Gastroesophageal sphincter (tissue), 4 donors: ENCODE results near the gene TULP3. TPM values are rescaled to one million over a fixed set of nuclear protein-coding genes. Genes with fewer than 3 reads are reported as not detected.

Experiments
- ATAC-seq: fragments of 150-250 bp; one replicate; pipeline ENCODE4 v1.9.1; 2016; ENCODE audit warnings: mild to moderate bottlenecking, moderate library complexity
- H3K27ac ChIP-seq, 4 donors: fragments of 200-600 bp; sonication (generic) in 3 of 4; 1 replicate in 3 of 4; 2 replicates in 1 of 4; pipeline ENCODE4 v1.5.1; 2016 to 2019
- H3K27me3 ChIP-seq: fragments of 200-600 bp; sonication (generic); one replicate; pipeline ENCODE4 v1.5.1; 2019
- H3K36me3 ChIP-seq, 2 donors: fragments of 200-600 bp; sonication (generic); one replicate each; pipeline ENCODE4 v1.5.1; 2019; ENCODE audit warnings: control low read depth in 1 of 2
- H3K4me1 ChIP-seq, 3 donors: fragments of 200-600 bp; sonication (generic); 1 replicate in 2 of 3; 2 replicates in 1 of 3; pipeline ENCODE4 v1.5.1; 2016 to 2019; ENCODE audit warnings: control low read depth in 2 of 3
- H3K4me3 ChIP-seq, 2 donors: fragments of 200-600 bp; sonication (generic); one replicate each; pipeline ENCODE4 v1.5.1; 2019; ENCODE audit warnings: mild to moderate bottlenecking in 1 of 2, moderate library complexity in 1 of 2
- H3K9me3 ChIP-seq, 3 donors: fragments of 200-600 bp; sonication (generic); one replicate each; pipeline ENCODE4 v1.5.1; 2017 to 2019; ENCODE audit warnings: control low read depth in 2 of 3
- CTCF ChIP-seq, 4 experiments: fragments of 200-600 bp in 2 of 4; fragments of 450-650 bp in 2 of 4; sonication (generic) in 1 of 4; IDR thresholded peaks; one replicate each; pipeline ENCODE4 v1.5.1; 2017 to 2019; ENCODE audit warnings: antibody characterized with exemption in 4 of 4, mild to moderate bottlenecking in 2 of 4, moderate library complexity in 2 of 4
- EP300 ChIP-seq: sonication (generic); formaldehyde crosslinking; IDR thresholded peaks from one replicate; pipeline ENCODE4 v1.6.1; 2017; ENCODE audit warnings: antibody characterized with exemption, mild to moderate bottlenecking
- POLR2A ChIP-seq, 2 donors: fragments of 450-650 bp; IDR thresholded peaks; one replicate each; pipeline ENCODE4 v1.6.1; 2017; ENCODE audit warnings: antibody characterized with exemption in 2 of 2, mild to moderate bottlenecking in 2 of 2, moderate library complexity in 1 of 2
- POLR2AphosphoS5 ChIP-seq: sonication (generic); formaldehyde crosslinking; IDR thresholded peaks from one replicate; pipeline ENCODE4 v1.6.1; 2017; ENCODE audit warnings: antibody characterized with exemption
- WGBS, 2 donors: methylation state at CpG; one replicate each; pipeline ENCODE4 v1.1.5; 2018; ENCODE audit warnings: low coverage in 1 of 2; 5-methylcytosine and 5-hydroxymethylcytosine counted together
- total RNA-seq, 4 donors: library from RNA; depleted of rRNA; stranded (reverse); fragments of >200 nt; gene quantifications; one replicate each; pipeline ENCODE4 v1.1.0, GENCODE V29; 2016

Gene TULP3
- total RNA-seq, 4 donors from 2014 or later = 25.2 to 41.4 (median 25.7) TPM

GRCh38 chr12:2856051-2856450 lies 34.6 kb upstream of the TULP3 start:
- ATAC-seq = no peak
- Histone ChIP-seq H3K36me3 (peaks cover 0 to 22% of the 10 kb centered on the region in 2 donors), H3K27ac (no peak overlapping the region), H3K4me3 (no peak overlapping the region), H3K27me3 (no peaks in the 10 kb centered on the region), H3K9me3 (no peaks in the 10 kb centered on the region), H3K4me1 (peaks cover 0 to 7% (median 0%) of the 10 kb centered on the region in 3 donors)
- 95 to 100% methylated on average over 1 to 3 of the region's 3 CpGs for WGBS, 2 donors
- no peak for TF ChIP-seq POLR2A (IDR thresholded peaks at IDR 0.05)

- ATAC-seq = no peak
- WGBS, 2 donors = 93% methylated on average over 2 of the region's 3 CpGs; no CpG with 5 or more reads in 1 of the 2 donors
- Histone ChIP-seq H3K4me1 (peaks cover 0 to 7% (median 0%) of the 10 kb centered on the region in 3 donors), H3K27ac (no peak within 1 kb of the TSS), H3K4me3 (no peak within 1 kb of the TSS), H3K9me3 (no peaks in the 10 kb centered on the region), H3K27me3 (no peaks in the 10 kb centered on the region), H3K36me3 (peaks cover 0 to 22% of the 10 kb centered on the region in 2 donors)
- no peak for TF ChIP-seq EP300
- no peak for TF ChIP-seq POLR2A (IDR thresholded peaks at IDR 0.05)
- TF ChIP-seq CTCF (IDR thresholded peaks at IDR 0.05) = no peak
Observed at GRCh38 chr12:2857021-2857431, 33.7 kb upstream of the TULP3 start, which contains the start of gene TEX52. TSS of gene TEX52 (minus strand) at chr12:2857039. CDS start at chr12:2857026, 13 bp downstream.

GRCh38 chr12:2857576-2857975 lies 33.1 kb upstream of the TULP3 start:
- H3K27me3 ChIP-seq = no peaks in the 10 kb centered on the region
- no CpG with 5 or more reads among the region's 7 CpGs for WGBS, 2 donors
- H3K4me3 ChIP-seq = no peak overlapping the region
- H3K27ac ChIP-seq = no peak overlapping the region
- H3K9me3 ChIP-seq = no peaks in the 10 kb centered on the region
- peaks cover 0 to 22% of the 10 kb centered on the region in 2 donors for H3K36me3 ChIP-seq
- ATAC-seq = no peak
- H3K4me1 ChIP-seq = peaks cover 0 to 7% (median 0%) of the 10 kb centered on the region in 3 donors
- TF ChIP-seq EP300 (no peak), POLR2AphosphoS5 (no peak), CTCF (IDR thresholded peaks at IDR 0.05) (no peak), POLR2A (IDR thresholded peaks at IDR 0.05) (no peak)

- Histone ChIP-seq H3K4me3 (no peak overlapping the region), H3K36me3 (peaks cover 0 to 22% of the 10 kb centered on the region in 2 donors), H3K4me1 (peaks cover 0 to 7% (median 0%) of the 10 kb centered on the region in 3 donors), H3K9me3 (no peaks in the 10 kb centered on the region), H3K27me3 (no peaks in the 10 kb centered on the region), H3K27ac (peak overlapping the region in 2 of 4 donors; percentile 5 to 26)
- ATAC-seq = no peak
- TF ChIP-seq POLR2A (IDR thresholded peaks at IDR 0.05) (no peak), CTCF (IDR thresholded peaks at IDR 0.05) (no peak), EP300 (no peak), POLR2AphosphoS5 (no peak)
- WGBS, 2 donors = no CpG with 5 or more reads among the region's 2 CpGs
Observed at GRCh38 chr12:2858334-2858733, 32.4 kb upstream of the TULP3 start.

- peaks cover 0 to under 1% (median 0%) of the 10 kb centered on the region in 3 donors for H3K4me1 ChIP-seq
- peaks cover 0 to 22% of the 10 kb centered on the region in 2 donors for H3K36me3 ChIP-seq
- H3K4me3 ChIP-seq = no peak overlapping the region
- no peaks in the 10 kb centered on the region for H3K27me3 ChIP-seq
- TF ChIP-seq EP300 (no peak), POLR2A (IDR thresholded peaks at IDR 0.05) (no peak), POLR2AphosphoS5 (no peak), CTCF (IDR thresholded peaks at IDR 0.05) (no peak)
- no peaks in the 10 kb centered on the region for H3K9me3 ChIP-seq
- peak overlapping the region in 3 of 4 donors; percentile 5 to 51 (median 26) for H3K27ac ChIP-seq
- WGBS, 2 donors = 60 to 70% methylated on average over 1 to 2 of the region's 12 CpGs
- ATAC-seq = no peak
Observed at GRCh38 chr12:2858944-2859421, 31.7 kb upstream of the TULP3 start.
